ENCODE data around the gene PLPPR3. TPM values are rescaled to one million over a fixed set of nuclear protein-coding genes. Genes with fewer than 3 reads are reported as not detected.

PLPPR3 gene
- total and polyA plus RNA-seq, 9 of the 15 experiments (the other 6 are each of a cell fraction or from before 2014, with no cell fraction given): 0.01 to 48.2 (median 8.6) TPM

- TF ChIP-seq POLR2G (IDR thresholded peaks at IDR 0.05; ENCODE audit: low read depth, low read length): peak; percentile 57
- peak; percentile 46; the same call in 1 of the 2 replicates for TF ChIP-seq POLR2A (conservative IDR thresholded peaks at IDR 0.05)
- no peak for TF ChIP-seq SAFB2 (IDR thresholded peaks at IDR 0.05; ENCODE audit: borderline replicate concordance, low read depth, low read length, severe bottlenecking)
- TF ChIP-seq SP1 (CRISPR knock-in tag; IDR thresholded peaks at IDR 0.05): peak; percentile 66
- TF ChIP-seq, protein P1, sequence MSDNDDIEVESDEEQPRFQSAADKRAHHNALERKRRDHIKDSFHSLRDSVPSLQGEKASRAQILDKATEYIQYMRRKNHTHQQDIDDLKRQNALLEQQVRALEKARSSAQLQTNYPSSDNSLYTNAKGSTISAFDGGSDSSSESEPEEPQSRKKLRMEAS (CRISPR knock-in tag; IDR thresholded peaks at IDR 0.05): 0 out of 2 replicates have a peak, but pooled peaks have one; percentile 4
- TF ChIP-seq ZNF282 (CRISPR knock-in tag; IDR thresholded peaks at IDR 0.05): peak; percentile 14; the same call in 1 of the 2 replicates
- TF ChIP-seq SMAD1 (IDR thresholded peaks at IDR 0.05; ENCODE audit: low read depth, low read length, partially characterized antibody): peak; percentile 10
- no peak for TF ChIP-seq FOXK1 (CRISPR knock-in tag; IDR thresholded peaks at IDR 0.05; ENCODE audit: borderline replicate concordance)
- no peak for TF ChIP-seq KAT2B (IDR thresholded peaks at IDR 0.05; ENCODE audit: low read depth, low read length)
- TF ChIP-seq PRMT5 (CRISPR knock-in tag; IDR thresholded peaks at IDR 0.05): 0 out of 2 replicates have a peak, but pooled peaks have one; percentile 35
- TF ChIP-seq, protein P2, sequence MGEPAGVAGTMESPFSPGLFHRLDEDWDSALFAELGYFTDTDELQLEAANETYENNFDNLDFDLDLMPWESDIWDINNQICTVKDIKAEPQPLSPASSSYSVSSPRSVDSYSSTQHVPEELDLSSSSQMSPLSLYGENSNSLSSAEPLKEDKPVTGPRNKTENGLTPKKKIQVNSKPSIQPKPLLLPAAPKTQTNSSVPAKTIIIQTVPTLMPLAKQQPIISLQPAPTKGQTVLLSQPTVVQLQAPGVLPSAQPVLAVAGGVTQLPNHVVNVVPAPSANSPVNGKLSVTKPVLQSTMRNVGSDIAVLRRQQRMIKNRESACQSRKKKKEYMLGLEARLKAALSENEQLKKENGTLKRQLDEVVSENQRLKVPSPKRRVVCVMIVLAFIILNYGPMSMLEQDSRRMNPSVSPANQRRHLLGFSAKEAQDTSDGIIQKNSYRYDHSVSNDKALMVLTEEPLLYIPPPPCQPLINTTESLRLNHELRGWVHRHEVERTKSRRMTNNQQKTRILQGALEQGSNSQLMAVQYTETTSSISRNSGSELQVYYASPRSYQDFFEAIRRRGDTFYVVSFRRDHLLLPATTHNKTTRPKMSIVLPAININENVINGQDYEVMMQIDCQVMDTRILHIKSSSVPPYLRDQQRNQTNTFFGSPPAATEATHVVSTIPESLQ (CRISPR knock-in tag; IDR thresholded peaks at IDR 0.05): 0 out of 2 replicates have a peak, but pooled peaks have one; percentile 26
- no peak for TF ChIP-seq CAMTA2 (CRISPR knock-in tag; conservative IDR thresholded peaks at IDR 0.05)
Observed at GRCh38 chr19:801030-801860, 20.5 kb downstream of the PLPPR3 start (continued).

All from K562 (cell line).